Natural killer cell (primary cell): ENCODE data around the gene SERTAD1. TPM values are rescaled to one million over a fixed set of nuclear protein-coding genes. Genes with fewer than 3 reads are reported as not detected.

Experiments used
- ATAC-seq, 3 donors: fragments of 150-1000 bp in 2 of 3; fragments of 200-7000 bp in 1 of 3; cut with Tn5 transposase; 1 replicate in 1 of 3; 2 replicates in 2 of 3; pipeline ENCODE4 v1.10.0; 2021; ENCODE audit warnings: mild to moderate bottlenecking in 2 of 3, moderate library complexity in 2 of 3
- DNase-seq, 2 donors: peaks; one replicate each; pipeline versions ENCODE4 v3.0.0 to v3.0.0-alpha.2; 2013 to 2021; ENCODE audit warnings: mixed read lengths in 1 of 2
- H3K27ac ChIP-seq: one replicate; pipeline ENCODE4 v1.5.1; 2013; ENCODE audit warnings: mild to moderate bottlenecking, low read length
- H3K27me3 ChIP-seq: one replicate; pipeline ENCODE4 v1.6.1; 2013; ENCODE audit warnings: low read length; ENCODE audit not compliant: control insufficient read depth, insufficient read depth
- H3K36me3 ChIP-seq: one replicate; pipeline ENCODE4 v1.6.1; 2013; ENCODE audit warnings: low read length; ENCODE audit not compliant: control insufficient read depth, insufficient read depth
- H3K4me1 ChIP-seq: one replicate; pipeline ENCODE4 v1.6.1; 2013; ENCODE audit warnings: low read length; ENCODE audit not compliant: control insufficient read depth, insufficient read depth
- H3K4me3 ChIP-seq: one replicate; pipeline ENCODE4 v1.5.1; 2013; ENCODE audit warnings: low read length
- H3K9me3 ChIP-seq: one replicate; pipeline ENCODE4 v1.6.1; 2013; ENCODE audit warnings: low read length; ENCODE audit not compliant: control insufficient read depth, insufficient read depth
- H3K27ac Mint-ChIP-seq, 2 donors: one replicate each; pipeline ENCODE4 v1.8.0; 2022; ENCODE audit warnings: mild to moderate bottlenecking in 2 of 2, mixed read lengths in 2 of 2, moderate library complexity in 1 of 2
- H3K27me3 Mint-ChIP-seq, 2 donors: one replicate each; pipeline ENCODE4 v1.8.0; 2022; ENCODE audit warnings: low read depth in 2 of 2, mixed read lengths in 2 of 2
- H3K36me3 Mint-ChIP-seq: one replicate; pipeline ENCODE4 v1.8.0; 2022; ENCODE audit warnings: mixed read lengths
- H3K4me1 Mint-ChIP-seq, 2 donors: one replicate each; pipeline ENCODE4 v1.8.0; 2022; ENCODE audit warnings: mixed read lengths in 2 of 2
- H3K4me3 Mint-ChIP-seq: one replicate; pipeline ENCODE4 v1.8.0; 2022; ENCODE audit warnings: mild to moderate bottlenecking, moderate library complexity, mixed read lengths
- H3K9me3 Mint-ChIP-seq, 2 donors: one replicate each; pipeline ENCODE4 v1.8.0; 2022; ENCODE audit warnings: mixed read lengths in 2 of 2
- CTCF ChIP-seq: fragments of 200-600 bp; IDR thresholded peaks from one replicate; pipeline ENCODE4 v1.8.0; 2022; ENCODE audit warnings: antibody characterized with exemption
- whole genome bisulfite sequencing: methylation state at CpG from one replicate; pipeline ENCODE4 v1.1.7; 2013; ENCODE audit warnings: missing lambda C conversion rate; ENCODE audit not compliant: insufficient coverage; 5-methylcytosine and 5-hydroxymethylcytosine counted together
- intact Hi-C: fragments of 100-400 bp; cut with micrococcal nuclease; formaldehyde crosslinking; loops from one replicate; pipeline ENCODE4 v1.14.2; 2022
- total RNA-seq, 4 donors: library from RNA; stranded (reverse); fragments of 120-200 nt in 1 of 4; gene quantifications; one replicate each; pipeline versions ENCODE4 v1.2.3 to v1.2.4, GENCODE V29; 2013 to 2022

SERTAD1 gene
- total RNA-seq, 3 donors from 2014 or later (not counting 1 experiment from before 2014, with no cell fraction given) = 31.2 to 53.5 (median 38.7) TPM

DNA sequence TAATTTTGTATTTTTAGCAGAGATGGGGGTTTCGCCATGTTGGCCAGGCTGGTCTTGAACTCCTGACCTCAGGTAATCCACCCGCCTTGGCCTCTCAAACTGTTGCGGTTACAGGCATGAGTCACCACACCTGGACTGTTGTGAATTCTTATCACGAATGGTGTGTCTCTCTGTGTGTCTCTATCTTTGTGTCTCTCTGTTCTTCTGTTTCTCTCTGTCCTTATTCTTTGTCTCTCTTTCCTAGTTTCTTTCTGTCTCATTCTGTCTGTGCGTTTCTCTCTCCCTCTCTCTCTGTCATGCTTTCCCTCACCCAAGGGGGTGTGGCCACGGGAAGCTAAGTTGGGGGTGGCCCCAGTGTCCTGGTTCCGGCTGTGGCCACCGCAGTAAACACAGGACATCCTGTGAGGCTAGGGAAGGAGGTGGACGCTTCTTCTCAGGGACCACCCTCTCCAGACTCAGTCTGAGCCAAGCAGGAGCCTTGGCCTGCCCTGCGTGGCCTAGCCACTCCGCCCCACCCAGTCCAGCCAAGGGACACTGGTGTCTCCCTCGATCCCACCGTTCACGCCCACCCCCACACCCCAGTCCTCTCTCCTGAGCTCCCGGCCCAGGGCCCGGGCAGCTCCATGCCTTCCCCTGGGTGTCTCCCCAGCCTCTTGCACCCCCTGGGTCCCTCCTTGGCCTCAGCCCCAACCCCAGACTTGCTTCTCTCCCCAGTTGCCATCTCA lies 8.7 kb downstream of the SERTAD1 start:
- H3K4me3 ChIP-seq = no peak overlapping the region
- peak overlapping the region; percentile 36 for H3K27ac ChIP-seq

GRCh38 chr19:40415768-40416167 lies 10.0 kb downstream of the SERTAD1 start:
- 95% methylated on average over 2 of the region's 2 CpGs for WGBS
- Mint-ChIP-seq H3K27ac (no peak overlapping the region), H3K27me3 (peaks cover 0 to 3% of the 10 kb centered on the region in 2 donors), H3K4me1 (peaks cover 31 to 52% of the 10 kb centered on the region in 2 donors), H3K36me3 (no peaks in the 10 kb centered on the region), H3K4me3 (no peak overlapping the region), H3K9me3 (no peaks in the 10 kb centered on the region)
- Histone ChIP-seq H3K36me3 (no peaks in the 10 kb centered on the region), H3K4me3 (no peak overlapping the region), H3K9me3 (no peaks in the 10 kb centered on the region), H3K4me1 (peaks cover 58% of the 10 kb centered on the region), H3K27ac (no peak overlapping the region), H3K27me3 (no peaks in the 10 kb centered on the region)
- no peak for ATAC-seq
- TF ChIP-seq CTCF = no peak
- no peak for DNase-seq
- intact Hi-C loops = no loop called here

More for the DNA sequence above, 8.7 kb downstream of the SERTAD1 start:
- intact Hi-C loops = no loop called here
- no peak for DNase-seq
- no peaks in the 10 kb centered on the region for H3K9me3 ChIP-seq
- H3K4me1 ChIP-seq = peaks cover 62% of the 10 kb centered on the region
- H3K4me1 Mint-ChIP-seq = peaks cover 31 to 61% of the 10 kb centered on the region in 2 donors
- no peak for TF ChIP-seq CTCF
- H3K36me3 ChIP-seq = no peaks in the 10 kb centered on the region
- no peaks in the 10 kb centered on the region for H3K36me3 Mint-ChIP-seq
- peak overlapping the region; percentile 72 to 82 for H3K27ac Mint-ChIP-seq
- WGBS = 34% methylated on average over 15 of the region's 16 CpGs
- H3K4me3 Mint-ChIP-seq = peak overlapping the region; percentile 15
- ATAC-seq = no peak
- no peaks in the 10 kb centered on the region for H3K27me3 ChIP-seq
- no peaks in the 10 kb centered on the region for H3K9me3 Mint-ChIP-seq
- peaks cover 0 to 3% of the 10 kb centered on the region in 2 donors for H3K27me3 Mint-ChIP-seq

DNA sequence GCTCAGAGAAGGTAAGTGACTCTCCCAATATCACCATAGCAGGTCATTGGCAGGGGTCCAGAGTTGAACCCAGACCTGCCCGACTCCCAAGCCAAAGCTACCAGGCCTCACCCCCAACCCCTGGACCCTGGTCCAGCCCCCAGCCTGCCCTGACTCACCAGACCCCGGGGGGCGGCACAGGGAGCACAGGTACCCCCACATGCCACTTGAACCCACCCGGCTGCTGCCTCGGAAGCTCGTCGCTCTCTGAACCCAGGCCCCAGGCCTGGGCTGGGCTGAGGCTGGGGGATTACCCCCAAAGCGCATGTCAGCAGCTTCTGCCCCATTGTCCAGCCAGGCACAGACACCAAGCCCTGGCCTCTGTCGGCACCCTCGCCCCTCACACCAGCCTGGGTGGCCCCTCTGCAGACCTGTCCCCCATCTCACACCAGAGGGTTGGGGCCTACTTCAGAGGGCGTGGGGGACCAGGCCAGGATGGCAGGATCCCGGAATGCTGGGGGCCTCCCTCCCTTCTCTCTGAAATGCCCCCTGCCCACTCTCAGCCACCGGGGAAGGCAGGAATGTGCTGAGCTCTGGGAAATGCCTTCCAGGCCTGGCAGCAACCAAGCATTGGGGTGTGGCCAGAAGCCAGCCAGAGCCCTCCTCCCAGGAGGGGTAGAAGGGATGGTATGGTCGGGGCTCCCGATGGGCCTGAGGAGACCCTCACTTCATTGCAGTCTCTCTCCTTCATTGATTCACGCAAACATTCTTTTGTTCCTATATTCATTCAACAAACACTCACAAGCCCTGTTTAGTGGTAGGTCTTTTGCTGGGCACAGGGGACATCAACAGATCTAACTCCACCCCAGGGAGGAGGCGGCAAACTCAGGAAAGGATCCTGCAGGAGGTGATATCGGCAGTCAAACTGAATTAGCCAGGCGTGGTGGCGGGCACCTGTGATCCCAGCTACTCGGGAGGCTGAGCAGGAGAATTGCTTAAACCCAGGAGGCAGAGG lies 11.0 kb downstream of the SERTAD1 start:
- Histone ChIP-seq H3K9me3 (no peaks in the 10 kb centered on the region), H3K4me1 (peaks cover 54% of the 10 kb centered on the region), H3K27ac (no peak overlapping the region), H3K27me3 (no peaks in the 10 kb centered on the region), H3K4me3 (no peak overlapping the region), H3K36me3 (no peaks in the 10 kb centered on the region)
- no peak for TF ChIP-seq CTCF
- Mint-ChIP-seq H3K9me3 (no peaks in the 10 kb centered on the region), H3K4me1 (peaks cover 31 to 48% of the 10 kb centered on the region in 2 donors), H3K27me3 (peaks cover 0 to 3% of the 10 kb centered on the region in 2 donors), H3K4me3 (no peak overlapping the region), H3K36me3 (no peaks in the 10 kb centered on the region), H3K27ac (no peak overlapping the region)
- ATAC-seq = no peak
- 96% methylated on average over 17 of the region's 21 CpGs for WGBS
- DNase-seq = peak in 1 of 2 donors; percentile 2
- intact Hi-C loops = no loop called here
